ENCODE measurements around the gene ATF6B. TPM values are rescaled to one million over a fixed set of nuclear protein-coding genes. Genes with fewer than 3 reads are reported as not detected.
A peak's percentile ranks its signal among the peaks of the same experiment; 100 is the strongest.

The ATF6B gene
- total RNA-seq, 1 experiment from 2014 or later: 45.3 TPM

DNA sequence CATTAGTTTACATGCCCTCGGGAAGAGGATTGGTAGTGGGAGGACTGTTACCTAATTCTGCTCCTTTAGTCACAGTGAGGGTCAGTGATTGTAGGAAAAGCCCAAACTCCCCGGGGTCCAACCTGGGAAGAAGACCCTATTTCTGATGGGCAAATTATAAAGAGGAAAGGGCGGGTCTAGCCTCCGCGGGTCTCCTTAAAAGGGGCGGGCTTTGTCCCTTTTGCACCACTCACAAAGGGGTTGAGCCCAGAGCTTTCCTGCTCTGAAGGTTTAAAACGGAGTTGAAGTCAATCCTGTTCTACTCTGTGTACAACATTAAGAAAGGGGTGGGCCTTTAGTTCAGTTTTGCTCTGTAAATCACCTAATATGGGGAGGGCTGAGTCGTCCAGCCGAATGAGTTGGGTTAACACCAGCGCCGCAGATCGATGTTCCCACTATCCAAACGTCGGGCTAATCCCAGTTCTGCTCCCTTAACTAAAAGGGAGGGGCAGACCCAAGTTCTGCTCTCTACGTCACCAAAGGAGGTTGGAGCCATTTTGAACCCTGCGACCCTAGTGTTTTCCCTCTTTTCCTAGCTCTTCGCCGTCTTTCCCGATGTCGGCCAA is 49.2 kb upstream of the ATF6B start:
- H3K9me3 Mint-ChIP-seq: no peaks in the 10 kb centered on the region; a peak in 1 of 5 replicates
- Histone ChIP-seq H3K4ac (ENCODE audit: low read depth, low read length) (peak overlapping the region; percentile 43; the same call in 1 of the 2 replicates), H3K23me2 (ENCODE audit: insufficient read length, low read depth, low read length, poor library complexity, severe bottlenecking) (peaks cover 22% of the 10 kb centered on the region), H2AK5ac (ENCODE audit: insufficient read length, low read length) (no peak overlapping the region), H3K14ac (ENCODE audit: insufficient read depth, low read length) (peak overlapping the region; percentile 86; the same call in 1 of the 2 replicates), H2BK12ac (ENCODE audit: insufficient read length, low read depth, low read length) (no peak overlapping the region), H3K79me2 (ENCODE audit: insufficient read depth, low read length) (peaks cover 20% of the 10 kb centered on the region; the same call in 1 of the 2 replicates), H4K5ac (ENCODE audit: insufficient read length, low read depth, low read length) (peak overlapping the region; percentile 28), H2BK20ac (ENCODE audit: low read depth, low read length, poor library complexity, severe bottlenecking) (no peak overlapping the region), H2BK15ac (ENCODE audit: low read depth, low read length) (no peak overlapping the region), H4K91ac (ENCODE audit: insufficient read length, low read depth, low read length) (no peak overlapping the region), H3K27me3 (ENCODE audit: insufficient read depth, low read length) (no peaks in the 10 kb centered on the region), H3K4me1 (ENCODE audit: insufficient read depth, low read length) (peaks cover 7% of the 10 kb centered on the region), H3K4me2 (ENCODE audit: insufficient read depth, insufficient read length, low read length) (peak overlapping the region; percentile 83), H3K23ac (ENCODE audit: insufficient read length, low read depth, low read length) (no peak overlapping the region), H3K56ac (ENCODE audit: insufficient read length, low read depth, low read length) (no peak overlapping the region), H3K79me1 (ENCODE audit: insufficient read depth, low read depth, low read length, poor library complexity, severe bottlenecking) (no peaks in the 10 kb centered on the region), H3K27ac (ENCODE audit: insufficient read length, low read depth, low read length) (peak overlapping the region; percentile 68), H3K9ac (ENCODE audit: extremely low read depth, insufficient read length, low read length) (peak overlapping the region; percentile 83), H4K20me1 (ENCODE audit: control insufficient read depth, insufficient read depth, insufficient read length) (no peaks in the 10 kb centered on the region), H2BK120ac (ENCODE audit: low read depth, low read length, poor library complexity, severe bottlenecking) (peak overlapping the region; percentile 93), H3K9me3 (ENCODE audit: control insufficient read depth, low read depth, low read length) (no peaks in the 10 kb centered on the region), H3K18ac (ENCODE audit: insufficient read length, low read depth, low read length) (peak overlapping the region; percentile 90), H3T11ph (ENCODE audit: low read length) (peak overlapping the region; percentile 76), H4K8ac (replicated peaks; ENCODE audit: insufficient read length, low read depth, low read length) (no peak overlapping the region), H2BK5ac (ENCODE audit: insufficient read length, low read length) (peak overlapping the region; percentile 11), H2AFZ (ENCODE audit: low read length) (no peak overlapping the region)
- peaks cover 44 to 47% of the 10 kb centered on the region in 2 experiments for H3K4me1 Mint-ChIP-seq
- H3K36me3 Mint-ChIP-seq (ENCODE audit: insufficient read depth in 1 of 3, low read depth in 3 of 3): peaks cover 22 to 36% (median 36%) of the 10 kb centered on the region in 3 experiments
- H3K4me3 Mint-ChIP-seq: peak overlapping the region; percentile 83 to 86
- TF ChIP-seq CTCF (conservative IDR thresholded peaks at IDR 0.05): no peak
- H3K27me3 Mint-ChIP-seq (ENCODE audit: low read depth): no peaks in the 10 kb centered on the region; the same call in 1 of the 2 replicates
- no CpG with 5 or more reads among the region's 20 CpGs for WGBS (ENCODE audit: extremely low coverage, insufficient read length, low lambda C conversion rate)
- peak; percentile 69 for DNase-seq
- peak overlapping the region; percentile 98 for H3K27ac Mint-ChIP-seq

Measured in H9 (cell line).